ENCODE measurements around the gene SLC35E2B.

SLC35E2B gene

GRCh38 chr1:1623181-1623630, 69.4 kb downstream of the SLC35E2B start:
- no peak for DNase-seq

- DNase-seq: no peak
Measured at GRCh38 chr1:1622788-1623094, 69.9 kb downstream of the SLC35E2B start.

- DNase-seq: no peak
Measured at GRCh38 chr1:1622010-1622787, 70.4 kb downstream of the SLC35E2B start.

GRCh38 chr1:1621173-1622009, 71.2 kb downstream of the SLC35E2B start:
- no peak for DNase-seq

- no peak for DNase-seq
Measured at GRCh38 chr1:1620433-1621139, 72.0 kb downstream of the SLC35E2B start.

- no peak for DNase-seq
Measured at GRCh38 chr1:1619917-1620361, 72.7 kb downstream of the SLC35E2B start.

GRCh38 chr1:1618396-1619068, 74.1 kb downstream of the SLC35E2B start:
- DNase-seq: no peak

GRCh38 chr1:1617925-1618324, 74.7 kb downstream of the SLC35E2B start:
- no peak for DNase-seq

GRCh38 chr1:1617516-1617915, 75.1 kb downstream of the SLC35E2B start:
- DNase-seq: no peak

GRCh38 chr1:1616838-1617237, 75.8 kb downstream of the SLC35E2B start:
- DNase-seq: no peak

GRCh38 chr1:1616045-1616790, 76.4 kb downstream of the SLC35E2B start:
- DNase-seq: peak; percentile 12

GRCh38 chr1:1615256-1616044, 77.1 kb downstream of the SLC35E2B start, which contains the start of gene MIB2:
Gene MIB2, plus strand, starts transcription at chr1:1615500. Its CDS starts 7,953 bp downstream, at chr1:1623453.
- DNase-seq: peak; percentile 95

GRCh38 chr1:1614954-1615255, 77.7 kb downstream of the SLC35E2B start:
- no peak for DNase-seq

- DNase-seq: peak; percentile 26
Measured at GRCh38 chr1:1614204-1614953, 78.2 kb downstream of the SLC35E2B start.

- no peak for DNase-seq
Measured at GRCh38 chr1:1613509-1614082, 79.0 kb downstream of the SLC35E2B start.

- no peak for DNase-seq
Measured at GRCh38 chr1:1612104-1612400, 80.5 kb downstream of the SLC35E2B start.

GRCh38 chr1:1610796-1611195, 81.8 kb downstream of the SLC35E2B start:
- DNase-seq: no peak

GRCh38 chr1:1609822-1610485, 82.6 kb downstream of the SLC35E2B start:
- DNase-seq: no peak

All from retina (tissue), 1 donor.